Activated CD4-positive, CD25-positive, alpha-beta regulatory T cell treated with anti-CD3 and anti-CD28 coated beads, Interleukin-2, amount 50 U/mL, for 16 hours (primary cell): ENCODE results near the gene SLC1A2.

Experiments
- DNase-seq: peaks from one replicate; pipeline ENCODE4 v3.0.0-alpha.2; 2020; ENCODE audit warnings: low read depth, low spot score

SLC1A2 gene

DNA sequence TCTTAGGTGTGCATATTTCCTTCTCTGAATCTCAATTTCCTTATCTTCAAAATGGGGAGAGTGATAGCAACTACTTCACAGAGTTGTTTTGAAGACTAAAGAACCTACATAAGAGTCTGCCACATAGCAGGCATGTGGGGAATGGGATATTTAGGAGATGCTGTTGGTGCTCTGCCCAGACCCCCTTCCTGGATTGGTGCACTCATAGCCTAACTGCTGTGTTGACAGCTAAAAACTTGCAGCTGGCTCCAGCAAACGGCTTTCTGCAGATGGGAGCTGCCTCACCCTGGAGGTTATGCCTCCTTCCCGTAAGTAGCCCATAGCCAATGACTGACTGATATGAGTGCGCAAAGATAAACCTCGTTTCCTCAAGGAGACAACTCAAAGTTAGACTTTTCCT is 174.3 kb downstream of the SLC1A2 start:
- no peak for DNase-seq

GRCh38 chr11:35243774-35244173 is 175.6 kb downstream of the SLC1A2 start:
- DNase-seq, result no peak

GRCh38 chr11:35242412-35243242 is 176.7 kb downstream of the SLC1A2 start:
- no peak for DNase-seq

GRCh38 chr11:35241531-35241930 is 177.8 kb downstream of the SLC1A2 start:
- no peak for DNase-seq

GRCh38 chr11:35241083-35241482 is 178.3 kb downstream of the SLC1A2 start:
- DNase-seq, result no peak

GRCh38 chr11:35239471-35240075 is 179.8 kb downstream of the SLC1A2 start:
- DNase-seq, result no peak

- DNase-seq, result no peak
These were observed 180.5 kb downstream of the SLC1A2 start for GRCh38 chr11:35238882-35239281.

GRCh38 chr11:35237860-35238715 is 181.3 kb downstream of the SLC1A2 start:
- peak; percentile 40 for DNase-seq

- no peak for DNase-seq
These were observed 182.0 kb downstream of the SLC1A2 start for GRCh38 chr11:35237351-35237750.

GRCh38 chr11:35236667-35237003 is 182.7 kb downstream of the SLC1A2 start:
- DNase-seq, result no peak

- DNase-seq, result peak; percentile 14
These were observed 183.3 kb downstream of the SLC1A2 start for GRCh38 chr11:35235936-35236666.

GRCh38 chr11:35235498-35235897 is 183.9 kb downstream of the SLC1A2 start:
- no peak for DNase-seq

DNA sequence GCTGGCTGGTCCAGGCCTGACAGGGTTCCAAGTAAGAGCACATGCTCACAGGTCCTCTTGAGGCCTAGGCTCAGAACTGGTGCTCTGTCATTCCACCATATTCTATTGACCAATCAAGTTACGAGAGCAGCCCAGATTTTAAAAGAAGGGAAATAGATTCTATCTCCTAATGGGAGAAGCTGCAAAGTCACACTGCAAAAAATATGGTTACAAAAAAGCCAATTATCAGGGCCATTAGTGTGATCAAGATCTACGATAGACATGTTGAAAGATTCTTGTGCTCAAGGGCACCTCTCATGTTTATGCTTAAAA is 184.2 kb downstream of the SLC1A2 start:
- no peak for DNase-seq

DNA sequence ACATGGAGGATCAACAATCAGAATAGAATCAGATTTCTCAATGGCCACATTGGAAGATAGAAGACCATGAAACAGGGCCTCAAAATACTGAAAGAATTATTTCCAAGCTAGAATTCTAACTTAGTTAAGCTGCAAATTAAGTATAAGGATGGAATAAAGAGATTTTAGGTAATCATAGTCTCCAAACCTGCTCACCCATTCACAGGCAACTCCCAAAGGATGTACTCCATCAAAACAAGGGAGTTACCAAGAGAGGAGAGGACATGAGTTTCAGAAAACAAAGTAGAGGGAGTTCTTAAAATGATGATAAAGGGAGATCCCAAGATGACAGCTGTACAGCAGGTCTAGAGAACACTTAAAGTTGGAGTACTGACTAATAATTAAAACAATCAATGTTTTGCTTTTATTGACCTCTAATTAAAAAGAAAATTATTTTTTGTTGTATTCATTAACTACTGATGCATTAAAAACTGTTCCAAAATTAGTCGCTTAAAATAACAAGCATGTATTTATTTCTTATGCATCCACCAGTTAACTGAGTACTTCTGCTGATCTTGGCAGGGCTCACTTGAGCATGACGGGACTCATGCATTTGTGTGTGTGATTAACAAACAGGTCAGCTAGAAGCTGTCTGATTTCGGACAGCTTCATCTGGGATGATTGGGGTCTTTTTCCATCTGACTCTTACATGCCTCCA is 184.8 kb downstream of the SLC1A2 start:
- no peak for DNase-seq

- no peak for DNase-seq
These were observed 185.8 kb downstream of the SLC1A2 start for GRCh38 chr11:35233518-35233917.

DNA sequence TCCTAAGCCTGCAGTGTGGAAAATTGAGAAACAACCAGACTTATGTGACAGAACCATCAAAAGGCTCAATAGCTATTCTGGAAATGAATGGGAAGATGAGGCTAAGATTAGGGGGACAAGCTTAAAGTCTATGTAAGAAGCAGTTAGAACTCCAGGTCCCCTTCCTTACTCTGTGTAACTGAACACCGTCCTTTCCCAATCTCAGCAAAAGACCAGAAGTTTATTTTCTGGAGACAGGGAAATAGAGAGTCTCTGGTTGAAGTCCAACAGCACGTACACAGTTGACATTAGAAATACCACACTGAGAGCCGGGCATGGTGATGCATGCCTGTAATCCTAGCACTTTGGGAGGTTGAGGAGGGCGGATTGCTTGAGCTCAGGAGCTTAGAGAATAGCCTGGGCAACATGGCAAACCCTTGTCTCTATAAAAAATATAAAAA is 186.4 kb downstream of the SLC1A2 start:
- DNase-seq, result no peak

DNA sequence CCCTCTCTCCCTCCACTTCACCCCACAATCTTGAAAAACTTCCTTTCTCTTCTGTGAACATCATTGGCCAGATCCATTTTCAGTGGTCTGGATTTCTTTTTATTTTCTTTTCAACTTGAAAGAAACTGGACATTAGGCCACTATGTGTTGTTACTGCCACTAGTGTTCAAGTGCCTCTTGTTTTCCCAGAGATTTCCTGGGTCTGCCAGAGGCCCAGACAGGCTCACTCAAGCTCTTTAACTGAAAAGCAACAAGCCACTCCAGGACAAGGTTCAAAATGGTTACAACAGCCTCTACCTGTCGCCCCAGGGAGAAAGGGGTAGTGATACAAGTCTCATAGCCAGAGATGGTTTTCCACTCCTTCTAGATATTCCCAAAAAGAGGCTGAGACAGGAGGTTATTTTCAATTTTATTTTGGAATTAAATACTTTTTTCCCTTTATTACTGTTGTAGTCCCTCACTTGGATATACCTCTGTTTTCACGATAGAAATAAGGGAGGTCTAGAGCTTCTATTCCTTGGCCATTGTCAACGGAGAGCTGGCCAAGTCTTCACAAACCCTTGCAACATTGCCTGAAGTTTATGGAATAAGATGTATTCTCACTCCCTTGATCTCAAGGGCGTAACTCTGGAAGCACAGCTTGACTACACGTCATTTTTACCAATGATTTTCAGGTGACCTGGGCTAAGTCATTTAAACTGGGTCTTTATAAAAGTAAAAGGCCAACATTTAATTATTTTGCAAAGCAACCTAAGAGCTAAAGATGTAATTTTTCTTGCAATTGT is 188.1 kb downstream of the SLC1A2 start:
- no peak for DNase-seq

DNA sequence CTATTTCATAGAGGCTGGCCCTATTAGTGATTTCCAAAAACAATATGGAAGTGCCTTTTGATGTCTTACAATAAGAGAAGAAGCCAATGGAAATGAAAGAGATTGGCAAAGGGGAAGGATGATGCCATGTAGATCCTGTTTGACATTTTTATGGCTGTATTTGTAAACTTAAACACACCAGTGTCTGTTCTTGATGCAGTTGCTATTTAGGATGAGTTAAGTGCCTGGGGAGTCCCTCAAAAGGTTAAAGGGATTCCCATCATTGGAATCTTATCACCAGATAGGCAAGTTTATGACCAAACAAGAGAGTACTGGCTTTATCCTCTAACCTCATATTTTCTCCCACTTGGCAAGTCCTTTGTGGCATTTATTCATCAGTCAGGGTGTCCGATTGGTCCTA is 189.0 kb downstream of the SLC1A2 start:
- DNase-seq, result no peak

DNA sequence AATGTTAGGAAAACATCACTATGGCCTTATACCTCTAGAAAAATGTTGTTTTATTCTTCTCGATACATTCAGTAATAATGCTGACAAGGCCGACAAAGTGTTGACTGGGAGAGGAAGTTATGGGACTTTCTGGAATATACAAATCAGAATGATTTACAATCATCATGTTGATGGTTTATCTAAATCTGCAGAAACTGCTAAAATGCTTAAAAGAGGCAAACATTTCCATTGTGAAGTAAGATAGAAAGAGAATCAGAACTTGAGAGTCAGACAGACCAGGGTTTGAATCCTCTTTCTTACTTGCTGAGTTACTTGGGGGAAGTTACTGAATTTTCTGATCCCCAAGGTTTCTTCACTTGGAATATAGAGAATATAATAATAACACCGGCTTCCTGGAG is 191.0 kb downstream of the SLC1A2 start:
- no peak for DNase-seq

DNA sequence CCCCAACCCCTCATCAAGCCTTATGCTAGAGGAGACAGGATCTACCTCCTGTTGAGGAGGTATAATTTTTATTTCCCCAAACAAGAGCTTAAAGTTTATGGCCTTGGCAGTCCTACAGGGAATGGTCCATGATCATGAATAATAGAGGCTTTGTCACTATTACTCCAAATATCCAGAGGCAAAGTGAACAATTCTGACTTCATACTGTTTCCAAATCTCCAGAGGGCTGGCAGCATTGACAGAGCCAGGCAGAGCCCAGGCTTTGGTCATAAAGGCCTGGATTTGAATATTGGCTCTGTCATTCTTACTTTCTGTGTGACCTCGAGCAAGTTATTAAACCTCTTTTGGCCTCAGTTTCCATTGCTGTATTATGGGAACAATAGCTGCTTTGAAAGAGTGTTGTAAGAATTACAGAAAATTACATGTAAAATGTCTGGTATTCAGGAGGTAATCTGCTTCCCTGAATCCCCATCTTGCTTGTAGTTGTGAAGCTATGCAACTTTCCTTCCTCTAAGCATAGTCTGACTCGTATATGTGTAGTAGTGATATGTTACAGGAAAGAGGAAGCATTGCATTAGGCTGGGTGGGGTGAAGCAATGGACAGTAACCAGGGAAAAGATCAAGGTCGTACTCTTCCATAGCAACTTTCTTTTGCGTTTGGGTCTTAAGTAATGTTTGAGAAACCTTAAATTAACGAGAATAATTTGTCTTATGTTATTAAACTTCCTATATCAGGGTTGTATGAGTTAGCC is 191.6 kb downstream of the SLC1A2 start:
- no peak for DNase-seq
